GM12865 (cell line): ENCODE results near the gene SLC35F1.

Source experiments
- DNase-seq: peaks from one replicate; pipeline ENCODE4 v3.0.0; 2010; ENCODE audit warnings: low read depth
- H3K4me3 ChIP-seq: 2 replicates; pipeline ENCODE4 v1.5.1; 2011; ENCODE audit warnings: mild to moderate bottlenecking, low read depth, low read length, control low read depth
- CTCF ChIP-seq: IDR thresholded peaks from 2 replicates; pipeline ENCODE4 v1.5.1; 2011; ENCODE audit warnings: low read length, control low read depth, low read depth, inconsistent platforms; ENCODE audit not compliant: insufficient read depth; ENCODE audit errors: missing control alignments

The SLC35F1 gene

GRCh38 chr6:118054082-118054481, 147.0 kb downstream of the SLC35F1 start:
- TF ChIP-seq CTCF = no peak
- H3K4me3 ChIP-seq = no peak overlapping the region
- DNase-seq = no peak

DNA sequence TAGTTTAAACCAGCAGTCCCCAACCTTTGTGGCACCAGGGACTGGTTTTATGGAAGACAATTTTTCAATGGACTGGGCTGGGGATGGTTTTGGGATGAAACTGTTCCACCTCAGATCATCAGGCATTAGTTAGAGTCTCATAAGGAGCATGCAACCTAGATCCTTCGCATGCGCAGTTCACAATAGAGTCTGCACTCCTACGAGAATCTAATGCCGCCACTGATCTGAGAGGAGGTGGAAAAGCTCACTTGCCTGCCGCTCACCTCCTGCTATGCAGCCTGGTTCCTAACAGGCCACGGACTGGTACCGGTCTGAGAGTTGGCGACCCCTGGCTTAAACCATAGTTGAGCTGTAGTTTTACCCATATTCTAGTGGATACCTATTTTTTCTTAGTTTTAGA, 154.6 kb downstream of the SLC35F1 start:
- no peak for TF ChIP-seq CTCF
- no peak for DNase-seq
- no peak overlapping the region for H3K4me3 ChIP-seq

DNA sequence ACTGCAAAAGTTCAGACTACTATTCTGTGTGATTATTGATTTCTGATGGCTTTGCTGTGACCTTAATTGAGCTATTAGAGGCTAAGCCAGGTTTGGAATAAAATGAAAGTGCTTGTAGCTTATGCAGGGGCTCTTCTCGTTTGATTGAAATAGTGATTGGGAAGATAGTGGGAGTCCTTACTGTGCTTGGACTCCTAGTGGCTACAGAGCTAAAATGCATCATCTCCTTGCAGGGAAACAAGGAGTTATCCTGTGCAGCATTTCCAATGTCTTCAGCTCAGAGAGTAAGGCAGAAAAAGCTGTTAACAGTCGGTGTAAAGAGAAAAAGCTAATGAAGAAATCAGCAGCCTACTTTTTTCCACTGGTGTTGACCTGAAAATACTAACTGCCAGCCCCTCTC, 173.5 kb downstream of the SLC35F1 start:
- DNase-seq = no peak
- TF ChIP-seq CTCF = no peak
- H3K4me3 ChIP-seq = no peak overlapping the region

DNA sequence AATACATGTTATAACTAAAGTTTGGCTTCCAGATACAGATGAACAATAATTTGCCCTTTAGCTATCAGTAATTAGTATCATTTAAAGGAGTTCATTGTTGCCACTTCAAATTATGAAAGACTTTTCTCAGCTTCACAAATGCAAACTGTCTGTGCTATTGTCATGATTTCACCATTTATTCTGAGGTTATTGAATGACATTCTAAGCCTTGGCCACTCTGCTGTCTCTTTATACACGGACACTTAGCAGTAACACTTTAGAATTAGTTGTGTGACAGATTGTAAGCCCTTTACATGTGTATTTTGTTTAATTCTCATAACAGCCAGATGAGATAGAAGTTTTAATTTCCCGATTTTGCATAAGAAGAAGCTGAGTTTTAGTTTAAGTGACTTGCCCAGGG, 176.6 kb downstream of the SLC35F1 start:
- no peak overlapping the region for H3K4me3 ChIP-seq
- DNase-seq = no peak
- TF ChIP-seq CTCF = no peak

GRCh38 chr6:118085665-118086064, 178.6 kb downstream of the SLC35F1 start:
- TF ChIP-seq CTCF = no peak
- no peak overlapping the region for H3K4me3 ChIP-seq
- DNase-seq = no peak

DNA sequence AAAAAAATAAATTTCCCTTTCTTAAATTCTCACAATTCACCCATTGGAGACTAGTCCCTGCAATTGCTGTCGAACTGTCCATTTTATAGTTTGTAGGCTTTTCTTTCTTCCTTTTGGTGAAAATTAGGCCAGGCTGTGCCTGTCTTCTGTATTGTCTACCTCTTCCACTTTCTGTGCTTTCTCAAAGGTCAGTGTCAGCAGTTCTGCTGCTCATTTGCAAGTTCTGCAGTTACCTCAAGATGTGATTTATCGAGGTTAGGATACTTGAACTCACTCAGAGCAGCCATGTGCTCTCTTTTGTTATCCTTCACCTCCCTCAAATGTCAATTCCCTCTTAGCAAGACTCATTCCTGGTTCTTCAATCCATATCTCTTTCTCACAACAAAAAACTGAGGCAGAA, 179.1 kb downstream of the SLC35F1 start:
- H3K4me3 ChIP-seq = no peak overlapping the region
- TF ChIP-seq CTCF = no peak
- DNase-seq = no peak

- DNase-seq = no peak
- H3K4me3 ChIP-seq = no peak overlapping the region
- TF ChIP-seq CTCF = no peak
Measured at GRCh38 chr6:118092086-118092485, 185.0 kb downstream of the SLC35F1 start.
